D341Med (cell line): ENCODE results near the gene TRAF3IP1.
"Not testable (repeated sequence)": the region's sequence is repeated elsewhere in the genome, so short reads cannot be mapped to it uniquely, and the experiment has no call there.

Experiments used
- DNase-seq: peaks from one replicate; pipeline ENCODE4 v3.0.0; 2012; ENCODE audit warnings: low spot score

Gene TRAF3IP1

DNA sequence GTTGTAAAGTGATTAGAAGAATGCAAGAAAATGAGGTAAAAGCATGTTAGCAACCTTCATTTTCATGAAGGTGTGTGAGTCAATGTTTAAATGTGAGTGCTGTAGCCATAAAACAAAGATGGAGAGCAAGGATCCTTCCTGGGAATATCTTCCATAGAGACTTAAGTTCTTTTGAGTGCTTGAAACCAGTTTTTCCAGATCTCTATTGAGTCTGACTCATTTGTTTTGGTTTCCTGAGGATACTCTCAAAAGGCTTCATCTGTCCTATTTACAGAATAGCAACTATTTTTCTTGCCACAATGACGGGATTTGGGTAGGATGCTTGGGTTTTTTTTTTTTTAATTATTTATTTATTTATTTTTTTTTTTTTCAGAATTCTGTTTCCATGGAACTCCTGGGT lies 60.5 kb downstream of the TRAF3IP1 start:
- no peak for DNase-seq

DNA sequence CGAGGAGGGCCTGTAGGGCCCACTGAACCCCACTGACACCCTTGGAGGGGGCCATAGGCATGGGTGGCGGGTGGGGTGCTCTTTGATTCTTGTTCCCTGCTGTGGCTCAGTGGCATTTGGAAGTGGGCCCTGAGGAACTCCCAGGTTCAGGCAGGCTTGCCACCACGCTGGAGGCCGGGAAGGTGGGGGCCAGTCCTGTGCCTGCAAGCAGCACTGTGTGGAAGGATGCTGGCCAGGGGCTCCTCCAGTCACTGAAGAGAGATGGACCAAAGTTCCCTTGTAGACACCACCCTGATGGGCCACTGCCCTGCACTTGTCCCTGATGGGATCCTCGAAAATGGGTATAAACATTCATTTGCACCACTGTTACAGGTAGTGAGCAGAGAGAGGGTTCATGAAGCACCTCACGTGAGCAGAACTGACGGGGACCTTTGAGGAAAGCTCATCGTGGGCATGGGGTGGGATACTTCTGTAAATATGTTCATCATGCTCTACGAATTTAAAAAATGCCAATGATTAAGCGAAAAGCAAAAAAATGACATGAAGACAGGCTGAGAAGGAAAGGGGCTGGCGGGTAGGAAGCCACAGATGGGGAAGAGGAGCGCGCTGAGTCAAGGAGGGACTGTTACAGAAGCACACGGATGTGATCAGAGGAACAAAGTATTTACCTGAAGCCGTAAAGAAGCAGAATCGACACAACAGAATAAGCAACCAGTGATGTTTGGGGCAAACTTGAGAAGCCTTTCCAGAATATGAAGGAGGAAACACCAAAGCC lies 61.2 kb downstream of the TRAF3IP1 start:
- no peak for DNase-seq

DNA sequence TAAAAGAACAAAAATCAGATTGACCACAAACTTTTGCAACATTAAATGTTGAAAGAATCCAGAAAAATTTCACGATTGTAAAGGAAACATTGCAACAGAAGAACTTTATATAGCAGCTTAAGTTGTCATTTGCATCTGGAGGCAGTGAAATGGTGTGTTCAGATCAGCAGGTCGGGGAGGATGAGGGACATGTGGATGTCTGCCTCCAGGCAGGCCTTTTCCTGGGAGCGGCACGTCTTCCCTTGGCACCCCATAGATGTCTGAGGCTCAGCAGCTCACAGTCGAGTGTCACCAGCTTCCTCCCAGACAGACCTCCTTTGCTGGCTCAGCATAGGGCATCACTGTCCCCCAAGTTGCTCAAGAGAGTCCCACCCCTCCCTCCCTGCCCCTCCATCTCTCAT lies 62.1 kb downstream of the TRAF3IP1 start:
- no peak for DNase-seq

DNA sequence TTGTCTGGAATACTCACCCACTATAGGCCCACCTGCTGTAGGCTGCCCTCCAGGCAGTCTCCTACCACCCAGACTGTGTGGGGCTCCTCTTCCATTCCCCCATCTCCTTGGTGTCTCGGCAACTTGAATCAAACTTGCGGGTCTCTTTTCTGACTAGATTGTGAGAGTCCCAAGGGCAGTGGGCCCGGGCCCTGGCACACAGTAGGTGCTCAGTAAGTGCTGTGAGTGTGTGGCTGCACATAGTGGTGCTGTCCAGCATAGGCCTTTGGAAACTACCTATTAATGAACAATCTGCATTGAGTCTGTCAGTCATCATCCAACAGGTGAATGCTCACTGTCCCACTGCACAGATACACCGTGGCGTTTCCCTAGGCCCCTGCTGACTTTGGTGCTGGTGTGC lies 62.8 kb downstream of the TRAF3IP1 start:
- DNase-seq = no peak

DNA sequence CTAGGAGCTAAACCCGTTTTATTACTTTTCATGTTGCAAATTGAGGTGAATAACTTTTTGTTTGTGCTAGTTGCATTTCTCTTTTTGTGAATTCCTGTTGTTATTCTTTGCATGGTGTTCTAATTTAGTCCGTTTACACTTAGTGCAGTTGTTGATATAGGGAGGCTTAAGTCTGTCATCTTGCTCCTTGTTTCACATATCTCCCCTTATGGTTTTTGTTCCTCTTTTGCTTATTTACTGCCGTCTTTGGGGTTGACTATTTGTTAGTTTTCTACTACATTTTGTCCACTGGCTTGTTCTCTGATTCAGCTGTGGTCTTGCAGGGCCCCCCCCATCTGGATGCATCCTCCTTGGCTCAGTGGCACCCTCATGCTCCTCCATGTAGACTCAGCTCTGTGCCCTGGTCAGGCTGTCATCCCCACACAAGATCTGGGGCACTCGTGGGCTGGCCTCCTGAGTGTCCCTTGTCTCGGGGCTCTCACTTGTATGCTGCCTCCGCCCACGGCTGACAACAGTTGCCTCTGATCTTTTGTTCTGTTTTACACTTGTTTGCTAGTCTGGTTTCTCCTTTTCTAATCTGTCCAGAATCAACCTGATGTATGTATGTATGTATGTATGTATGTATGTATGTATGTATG lies 63.5 kb downstream of the TRAF3IP1 start:
- no peak for DNase-seq

DNA sequence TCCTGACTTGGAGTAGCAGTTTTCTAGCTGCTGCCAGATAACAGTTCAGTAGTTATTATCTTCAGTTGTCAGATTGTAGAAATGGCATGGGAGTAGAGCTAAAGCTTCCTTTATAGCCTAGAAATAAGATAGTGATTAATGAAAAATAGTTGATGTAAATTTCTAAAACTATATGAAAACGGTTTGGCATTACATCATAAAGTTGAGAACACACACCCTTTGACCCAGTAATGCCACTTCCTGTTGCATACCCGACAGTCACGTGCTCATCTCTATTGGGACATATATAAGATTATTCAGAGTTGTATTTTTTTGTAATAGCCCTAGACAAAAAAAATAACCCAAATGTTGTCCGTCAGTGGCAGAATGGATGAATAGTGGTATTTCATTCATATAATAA lies 67.0 kb downstream of the TRAF3IP1 start:
- DNase-seq = no peak

DNA sequence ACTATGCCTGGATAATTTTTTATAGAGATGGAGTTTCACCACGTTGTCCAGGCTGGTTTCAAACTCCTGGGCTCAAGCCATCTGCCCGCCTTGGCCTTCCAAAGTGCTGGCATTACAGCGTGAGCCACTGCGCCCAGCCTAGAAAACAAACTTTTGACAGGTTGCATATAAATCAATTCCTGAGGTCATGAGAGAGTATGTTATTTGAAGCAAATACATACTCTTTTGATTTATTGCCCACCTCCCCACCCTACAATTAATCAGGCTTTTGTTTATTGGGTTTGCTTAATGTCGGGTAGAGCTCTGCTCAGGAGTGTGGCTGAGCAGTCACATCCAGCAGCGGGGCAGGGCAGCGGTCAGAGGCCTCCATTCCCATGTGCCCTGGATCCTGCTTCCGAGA lies 68.5 kb downstream of the TRAF3IP1 start:
- no peak for DNase-seq

DNA sequence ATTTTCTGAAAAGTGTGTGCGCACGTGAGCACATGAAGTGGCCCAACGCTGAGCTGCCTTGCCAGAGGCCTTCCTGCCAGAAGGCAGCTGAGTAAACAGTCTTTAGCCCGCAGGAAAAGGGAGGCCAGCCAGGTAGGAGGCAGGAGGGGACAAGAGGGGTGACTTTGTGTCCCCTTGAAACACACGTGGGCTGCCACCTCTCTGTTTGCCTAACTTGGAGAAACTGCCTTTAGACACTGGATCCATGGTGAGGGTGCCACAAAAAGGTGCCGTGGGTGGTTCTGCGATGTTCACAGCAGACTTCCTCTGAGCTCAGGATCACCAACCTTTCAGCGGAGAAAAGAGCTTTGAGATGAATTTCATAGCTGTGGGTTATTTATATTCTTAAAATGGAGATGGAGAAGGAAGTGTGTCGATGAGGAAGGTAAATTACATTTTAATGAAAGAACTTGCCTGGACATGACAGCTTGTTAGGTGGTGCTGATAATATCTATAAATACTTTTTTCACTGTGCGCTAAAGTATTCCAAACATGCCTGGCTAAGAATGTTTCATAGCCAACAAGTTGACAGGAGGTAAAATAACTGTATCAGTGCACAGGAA lies 69.8 kb downstream of the TRAF3IP1 start:
- no peak for DNase-seq

DNA sequence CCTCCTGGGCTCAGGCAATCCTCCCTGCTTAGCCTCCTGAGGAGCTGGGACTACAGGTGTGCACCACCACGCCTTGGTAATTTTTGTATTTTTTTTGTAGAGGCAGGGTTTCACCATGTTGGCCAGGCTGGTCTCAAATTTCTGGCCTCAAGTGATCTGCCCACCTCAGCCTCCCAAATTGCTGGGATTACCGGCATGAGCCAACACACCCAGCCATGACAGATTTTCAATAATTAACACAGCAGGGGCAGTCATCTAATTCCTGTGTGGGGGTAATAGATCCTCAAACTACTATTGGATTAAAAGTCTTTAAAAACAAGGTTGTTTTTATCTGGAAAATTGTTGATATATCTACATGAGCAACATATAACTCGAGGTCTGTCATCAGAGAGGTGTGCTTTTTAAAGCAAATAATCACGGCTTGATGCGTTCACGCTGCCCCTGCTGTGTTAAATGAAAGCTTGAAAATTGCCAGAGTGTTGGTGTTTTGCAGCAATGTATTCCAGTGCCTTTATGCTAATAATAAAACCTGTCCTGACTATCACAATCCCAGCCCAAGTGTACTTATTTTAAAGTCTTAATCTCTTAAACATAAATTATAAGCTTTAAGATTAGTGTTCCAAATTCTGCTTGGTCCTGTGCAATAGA lies 70.8 kb downstream of the TRAF3IP1 start:
- no peak for DNase-seq

DNA sequence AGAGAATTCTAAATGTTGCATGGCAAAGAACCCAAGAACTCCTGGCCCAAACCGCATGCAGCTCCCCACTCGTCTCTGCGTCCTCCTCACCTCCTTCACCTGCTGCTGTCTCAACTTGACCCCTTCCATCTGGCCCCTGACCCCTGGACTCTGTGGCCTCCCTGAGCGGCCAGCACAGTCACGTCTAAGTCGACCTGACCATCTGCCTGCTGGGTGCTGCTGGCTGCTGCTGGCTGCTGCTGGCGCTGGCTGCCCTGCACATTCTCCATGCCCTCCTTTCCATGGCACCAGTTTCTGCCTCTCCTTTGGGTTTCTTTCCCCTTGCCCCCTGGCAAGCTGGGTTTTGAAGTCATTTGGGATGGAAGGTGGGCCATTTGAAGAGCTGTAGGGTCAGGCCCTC lies 76.3 kb downstream of the TRAF3IP1 start:
- DNase-seq = no peak

DNA sequence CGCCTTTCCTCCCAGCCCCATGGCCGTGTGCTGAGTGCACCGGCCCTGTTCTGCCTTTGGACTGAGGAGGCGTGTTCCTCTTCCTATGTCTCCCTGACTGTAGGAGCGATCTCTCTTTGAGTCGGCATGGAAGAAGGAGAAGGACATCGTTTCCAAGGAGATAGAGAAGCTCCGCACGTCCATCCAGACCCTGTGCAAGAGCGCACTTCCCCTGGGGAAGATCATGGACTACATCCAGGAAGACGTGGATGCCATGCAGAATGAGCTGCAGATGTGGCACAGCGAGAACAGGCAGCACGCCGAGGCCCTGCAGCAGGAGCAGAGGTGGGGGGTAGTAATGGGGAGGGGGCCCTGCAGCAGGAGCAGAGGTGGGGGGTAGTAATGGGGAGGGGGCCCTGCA lies 77.0 kb downstream of the TRAF3IP1 start:
- DNase-seq = no peak

DNA sequence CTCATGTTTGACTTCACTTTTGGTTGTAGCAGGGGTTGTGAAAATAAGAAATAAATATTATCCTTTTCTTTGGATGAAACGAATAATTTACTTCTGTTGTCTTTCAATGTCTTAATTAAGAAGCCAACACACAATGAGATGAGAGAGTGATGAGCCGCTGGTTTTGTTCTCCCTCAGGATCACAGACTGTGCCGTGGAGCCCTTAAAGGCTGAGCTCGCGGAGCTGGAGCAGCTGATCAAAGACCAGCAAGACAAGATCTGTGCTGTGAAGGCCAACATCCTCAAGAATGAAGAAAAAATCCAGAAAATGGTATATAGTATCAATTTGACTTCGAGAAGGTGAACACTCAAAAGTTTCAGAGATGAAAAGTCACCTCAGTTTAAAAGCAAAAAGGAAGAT lies 78.3 kb downstream of the TRAF3IP1 start:
- DNase-seq = no peak

DNA sequence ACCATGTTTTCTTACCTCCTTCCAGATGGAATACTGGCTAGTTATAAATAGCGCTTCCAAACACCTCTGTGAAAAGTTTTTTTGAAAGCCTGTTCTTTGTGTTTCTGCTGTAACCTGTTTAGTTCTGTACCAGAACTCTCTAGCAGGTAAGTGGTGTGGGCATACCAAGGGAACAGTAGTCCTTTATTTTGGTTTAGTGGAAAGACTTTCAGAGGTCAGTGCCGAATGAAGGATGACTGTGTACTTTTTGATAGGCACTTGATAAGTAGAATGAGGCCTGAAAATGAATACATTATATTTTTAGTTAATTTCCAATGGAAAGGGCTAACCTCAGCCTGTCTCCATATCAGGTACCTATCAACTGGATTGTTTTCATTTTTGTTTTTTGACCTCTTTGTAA lies 78.8 kb downstream of the TRAF3IP1 start:
- no peak for DNase-seq

DNA sequence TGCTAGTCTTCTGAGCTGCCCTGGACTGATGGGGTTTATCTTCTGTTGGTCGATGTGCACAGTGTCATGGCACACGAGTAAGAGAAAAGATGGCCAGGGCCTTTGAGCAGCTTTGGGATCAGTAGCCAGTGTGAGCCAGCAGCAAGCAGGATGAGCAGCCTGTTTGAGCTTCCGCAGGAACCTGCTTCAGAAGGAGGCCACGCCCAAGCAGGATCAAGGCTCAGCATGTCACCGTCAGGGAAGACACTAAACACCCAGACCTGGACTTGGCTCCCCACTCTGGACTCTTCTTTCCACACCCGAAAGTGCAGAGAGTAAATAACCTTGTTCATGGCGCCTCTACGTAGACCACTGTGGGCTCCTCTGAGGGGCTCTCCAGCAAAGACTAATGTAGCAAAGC lies 81.2 kb downstream of the TRAF3IP1 start:
- no peak for DNase-seq

DNA sequence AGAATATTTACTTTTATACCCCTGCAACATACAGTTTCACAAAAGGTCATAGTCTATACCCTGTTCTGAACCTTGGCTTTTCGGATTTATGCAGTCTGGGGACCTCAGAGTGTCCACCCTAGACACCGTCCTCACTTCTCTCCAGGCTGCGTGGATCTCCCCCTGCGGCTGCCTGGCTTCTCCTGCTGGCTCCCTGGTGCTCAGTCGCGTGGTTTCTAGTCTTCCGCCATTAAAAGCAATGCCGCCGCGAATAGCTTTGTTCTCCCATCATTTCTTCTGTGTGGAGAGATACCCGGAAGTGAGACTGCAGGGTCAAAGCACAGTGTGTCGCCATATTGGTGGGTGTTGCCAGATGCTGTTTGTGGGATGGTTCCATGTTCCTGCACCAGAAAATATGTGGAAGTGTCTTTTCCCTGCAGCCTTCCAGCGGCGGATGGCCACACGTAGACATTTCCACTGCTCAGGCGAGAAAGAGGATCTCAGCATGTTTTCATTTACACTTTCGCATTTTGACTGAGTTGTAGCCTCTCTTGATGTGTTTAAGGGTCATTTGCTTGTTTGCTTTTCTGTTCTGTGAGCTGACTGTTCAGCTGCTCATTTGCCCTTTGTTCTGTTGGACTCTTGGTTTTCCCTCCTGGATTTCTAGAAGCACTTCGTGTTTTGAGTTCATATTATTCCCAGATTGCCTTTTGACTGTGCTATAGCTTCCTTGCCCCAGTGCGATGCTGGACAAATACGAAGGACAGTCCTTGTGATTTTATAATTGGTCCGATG lies 83.5 kb downstream of the TRAF3IP1 start:
- no peak for DNase-seq

DNA sequence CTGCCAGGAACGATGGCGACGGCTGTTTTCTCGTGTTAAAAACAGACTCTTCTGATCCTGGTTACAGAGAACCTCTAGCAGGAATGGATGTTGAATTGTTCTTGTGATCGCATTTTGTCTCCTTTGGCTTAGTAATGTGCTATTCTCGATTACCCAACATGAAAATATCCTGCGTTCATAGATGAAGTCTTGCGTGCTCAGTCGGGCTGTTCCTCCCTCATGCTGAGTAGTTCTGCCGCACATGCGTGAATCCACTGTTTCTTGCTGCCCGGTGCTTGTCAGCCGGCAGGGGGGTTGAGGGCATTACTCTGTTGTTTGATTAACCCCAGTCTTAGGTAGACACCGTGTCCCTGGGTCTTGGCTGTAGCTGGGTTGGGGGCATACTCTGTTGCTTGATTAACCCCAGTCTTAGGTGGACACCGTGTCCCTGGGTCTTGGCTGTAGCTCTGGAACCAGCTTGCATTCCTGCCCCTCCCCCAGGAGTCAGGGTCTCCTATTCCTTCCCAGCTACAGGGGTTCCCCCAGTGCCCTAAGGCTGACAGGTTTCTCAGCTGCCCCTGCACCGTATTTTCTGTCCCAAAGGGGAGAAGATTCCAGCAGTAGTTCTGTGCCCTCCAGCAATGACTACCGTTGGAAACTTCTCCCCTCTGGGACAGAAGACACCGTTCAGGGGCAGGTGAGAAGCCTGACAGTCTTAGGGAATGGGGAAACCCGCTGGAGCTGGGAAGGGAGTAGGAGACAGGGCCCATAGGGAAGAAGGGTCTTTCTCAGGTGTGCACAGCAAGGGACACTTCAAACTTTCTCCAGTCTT lies 84.3 kb downstream of the TRAF3IP1 start:
- no peak for DNase-seq

DNA sequence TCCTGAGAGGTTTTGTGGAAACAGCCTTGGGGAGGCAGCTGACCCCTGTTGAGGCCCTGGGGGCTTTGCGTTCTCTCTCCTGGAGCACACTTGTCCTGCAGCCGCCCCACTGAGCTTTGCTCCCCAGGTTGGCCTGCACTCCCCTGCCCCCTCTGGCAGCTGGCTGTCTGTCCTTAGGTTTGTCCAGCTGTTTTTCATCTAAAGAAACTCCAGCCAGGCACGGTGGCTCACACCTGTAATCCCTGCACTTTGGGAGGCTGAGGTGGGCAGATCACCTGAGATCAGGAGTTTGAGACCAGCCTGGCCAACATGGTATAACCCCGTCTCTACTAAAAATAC lies 84.9 kb downstream of the TRAF3IP1 start:
- not testable (repeated sequence) for DNase-seq

DNA sequence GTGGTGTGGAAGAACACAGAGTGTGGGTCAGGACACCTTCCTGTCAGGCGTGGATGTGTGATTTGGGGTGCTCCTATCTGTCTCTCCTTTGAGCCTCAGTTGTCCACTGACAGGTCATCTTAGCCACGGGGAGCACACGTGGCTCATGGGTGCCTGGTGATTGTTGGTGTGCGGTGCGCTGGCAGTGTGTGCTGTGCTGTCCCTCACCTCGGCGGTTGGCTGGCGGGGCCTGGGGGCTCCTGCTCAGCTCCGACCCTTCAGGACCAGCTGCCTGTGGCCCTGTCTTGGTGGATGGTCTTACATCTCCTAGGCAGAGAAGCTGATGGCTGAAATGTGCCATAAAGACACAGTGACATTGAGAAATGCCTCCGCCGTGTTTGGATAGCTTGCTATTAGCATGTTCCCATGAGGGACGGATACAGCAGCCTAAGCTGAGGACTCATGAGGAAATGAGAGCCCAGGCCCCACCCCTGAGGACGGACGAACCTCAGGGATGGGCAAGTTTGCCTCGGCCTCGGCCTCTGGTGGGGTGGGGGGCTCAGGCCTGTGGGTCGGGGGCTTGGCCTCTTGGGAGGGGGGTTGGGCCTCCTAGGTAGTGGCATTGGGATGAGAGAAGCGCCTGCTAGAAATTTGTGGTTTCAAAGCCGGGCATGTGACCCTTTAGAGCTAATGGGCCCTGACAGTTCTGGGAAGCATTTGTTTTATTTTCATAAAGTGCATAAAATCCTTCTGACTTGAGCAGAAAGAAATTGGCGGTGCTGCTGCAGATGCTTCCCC lies 86.1 kb downstream of the TRAF3IP1 start:
- DNase-seq = no peak

DNA sequence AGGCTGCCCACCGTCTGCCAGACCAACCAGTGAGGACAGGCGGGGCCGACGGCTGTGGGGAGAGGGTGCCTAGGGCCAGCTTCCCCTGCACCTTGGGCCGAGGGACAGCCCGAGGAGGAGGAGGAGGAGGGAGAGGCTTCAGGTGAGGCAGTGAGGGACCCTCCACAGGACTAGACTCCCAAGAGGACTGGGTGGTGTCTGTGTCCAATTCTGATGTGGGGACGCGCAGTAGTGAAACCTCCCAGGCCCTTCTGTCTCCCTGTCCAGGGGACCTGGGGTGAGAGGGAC lies 86.6 kb downstream of the TRAF3IP1 start:
- DNase-seq = no peak

DNA sequence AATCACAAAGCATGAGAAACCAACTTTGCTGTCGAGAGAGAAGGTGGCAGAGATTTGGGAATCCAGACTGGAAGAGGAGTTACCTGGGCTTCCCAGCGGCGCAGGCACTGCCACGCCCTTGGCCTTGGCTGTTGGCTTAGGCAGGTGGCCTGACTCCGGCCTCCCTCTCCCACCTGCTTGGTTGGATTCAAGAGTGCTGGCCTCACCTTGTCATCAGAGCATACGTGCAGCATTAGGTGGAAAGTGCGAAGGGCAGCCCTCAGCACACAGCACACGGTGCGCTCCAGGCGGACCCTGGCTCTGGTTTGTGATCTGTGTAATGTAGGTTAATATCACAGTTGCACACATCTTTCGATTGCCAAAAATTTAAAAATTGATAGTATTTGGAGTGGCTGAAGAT lies 87.2 kb downstream of the TRAF3IP1 start:
- DNase-seq = no peak
